HEK293 (cell line): Measurements from ENCODE around the gene NXT1.
A peak's percentile ranks its signal among the peaks of the same experiment; 100 is the strongest.

Experiments
- CTCF ChIA-PET: fragments of 350-600 bp; formaldehyde crosslinking; extraction: SDS; loops from one replicate; lab custom pipeline; 2021; ENCODE audit warnings: antibody characterized with exemption; lab: Yijun Ruan, JAX
- POLR2A ChIA-PET: fragments of 300-600 bp; formaldehyde crosslinking; extraction: SDS; loops from one replicate; lab custom pipeline; 2020; ENCODE audit warnings: antibody characterized with exemption, inconsistent platforms; lab: Yijun Ruan, JAX
- H3K27ac ChIP-seq: fragments of 200-500 bp; sonication (Bioruptor generic); 2 replicates; pipeline ENCODE4 v1.5.1; 2014; ENCODE audit warnings: low read depth, low read length, control low read depth, inconsistent platforms; ENCODE audit errors: extremely low read depth
- H3K36me3 ChIP-seq, 2 experiments: fragments of 200-500 bp in 1 of 2; sonication (Bioruptor generic) in 1 of 2; 1 replicate in 1 of 2; 2 replicates in 1 of 2; pipeline ENCODE4 v1.5.1; 2014 to 2017; ENCODE audit warnings: inconsistent platforms in 2 of 2, low read length in 2 of 2; ENCODE audit not compliant: control insufficient read depth in 2 of 2, insufficient read depth in 1 of 2
- H3K4me1 ChIP-seq: fragments of 200-500 bp; sonication (Bioruptor generic); 2 replicates; pipeline ENCODE4 v1.5.1; 2014; ENCODE audit warnings: mild to moderate bottlenecking, low read length, inconsistent platforms; ENCODE audit not compliant: control insufficient read depth, insufficient read depth
- H3K4me3 ChIP-seq: 2 replicates; pipeline ENCODE4 v1.5.1; 2011; ENCODE audit warnings: low read depth, mild to moderate bottlenecking, control low read depth, low read length, moderate library complexity
- H3K9me3 ChIP-seq: fragments of 200-500 bp; sonication (Bioruptor generic); 2 replicates; pipeline ENCODE4 v1.5.1; 2014; ENCODE audit warnings: low read depth, low read length, inconsistent platforms; ENCODE audit not compliant: control insufficient read depth, insufficient read depth
- GFI1B ChIP-seq: fragments of 450-650 bp; formaldehyde crosslinking; IDR thresholded peaks from 2 replicates; pipeline ENCODE4 v1.5.1; 2016; ENCODE audit warnings: missing biosample characterization, missing genetic modification characterization
- KLF8 ChIP-seq: fragments of 450-650 bp; formaldehyde crosslinking; IDR thresholded peaks from 2 replicates; pipeline ENCODE4 v1.5.1; 2016; ENCODE audit warnings: missing biosample characterization, missing genetic modification characterization
- KLF9 ChIP-seq: fragments of 450-650 bp; formaldehyde crosslinking; IDR thresholded peaks from 2 replicates; pipeline ENCODE4 v1.5.1; 2016; ENCODE audit warnings: missing biosample characterization, missing genetic modification characterization, low read depth
- MEIS1 ChIP-seq: sonication (generic); formaldehyde crosslinking; IDR thresholded peaks from 2 replicates; pipeline ENCODE4 v1.8.1; 2022; ENCODE audit warnings: missing genetic modification reagents, mild to moderate bottlenecking, borderline replicate concordance
- MYNN ChIP-seq: fragments of 450-650 bp; formaldehyde crosslinking; IDR thresholded peaks from 2 replicates; pipeline ENCODE4 v1.5.1; 2016; ENCODE audit warnings: missing biosample characterization, missing genetic modification characterization, borderline replicate concordance
- PBX3 ChIP-seq: sonication (generic); formaldehyde crosslinking; IDR thresholded peaks from 2 replicates; pipeline ENCODE4 v1.8.1; 2022; ENCODE audit warnings: mild to moderate bottlenecking, moderate library complexity, missing genetic modification reagents
- RBAK ChIP-seq: fragments of 450-650 bp; formaldehyde crosslinking; IDR thresholded peaks from 2 replicates; pipeline ENCODE4 v1.5.1; 2016; ENCODE audit warnings: missing biosample characterization, missing genetic modification characterization
- ZBTB17 ChIP-seq: fragments of 450-650 bp; formaldehyde crosslinking; IDR thresholded peaks from 2 replicates; pipeline ENCODE4 v1.5.1; 2016; ENCODE audit warnings: missing biosample characterization, missing genetic modification characterization
- ZFHX2 ChIP-seq: fragments of 450-650 bp; formaldehyde crosslinking; conservative IDR thresholded peaks from 2 replicates; pipeline ENCODE4 v1.5.1; 2016; ENCODE audit warnings: missing biosample characterization, missing genetic modification characterization
- ZFP3 ChIP-seq: fragments of 450-650 bp; formaldehyde crosslinking; IDR thresholded peaks from 2 replicates; pipeline ENCODE4 v1.5.1; 2016; ENCODE audit warnings: low read depth, missing biosample characterization, missing genetic modification characterization
- ZFP37 ChIP-seq: fragments of 450-650 bp; formaldehyde crosslinking; IDR thresholded peaks from 2 replicates; pipeline ENCODE4 v1.5.1; 2016; ENCODE audit warnings: missing biosample characterization, missing genetic modification characterization
- ZIC2 ChIP-seq: fragments of 450-650 bp; formaldehyde crosslinking; IDR thresholded peaks from 2 replicates; pipeline ENCODE4 v1.5.1; 2016; ENCODE audit warnings: missing biosample characterization, missing genetic modification characterization
- ZNF169 ChIP-seq: fragments of 450-650 bp; formaldehyde crosslinking; IDR thresholded peaks from 2 replicates; pipeline ENCODE4 v1.5.1; 2016; ENCODE audit warnings: missing biosample characterization, missing genetic modification characterization
- ZNF174 ChIP-seq: fragments of 450-650 bp; formaldehyde crosslinking; IDR thresholded peaks from 2 replicates; pipeline ENCODE4 v1.5.0; 2017; ENCODE audit warnings: missing biosample characterization, mild to moderate bottlenecking, missing genetic modification characterization
- ZNF175 ChIP-seq: fragments of 450-650 bp; formaldehyde crosslinking; IDR thresholded peaks from 2 replicates; pipeline ENCODE4 v1.5.1; 2016; ENCODE audit warnings: missing biosample characterization, missing genetic modification characterization
- ZNF18 ChIP-seq: fragments of 450-650 bp; formaldehyde crosslinking; IDR thresholded peaks from 2 replicates; pipeline ENCODE4 v1.5.1; 2016; ENCODE audit warnings: missing biosample characterization, missing genetic modification characterization
- ZNF184 ChIP-seq: fragments of 450-650 bp; IDR thresholded peaks from 2 replicates; pipeline ENCODE4 v1.5.1; 2018; ENCODE audit warnings: missing biosample characterization, mild to moderate bottlenecking, missing genetic modification characterization
- ZNF324 ChIP-seq: fragments of 450-650 bp; formaldehyde crosslinking; IDR thresholded peaks from 2 replicates; pipeline ENCODE4 v1.5.1; 2016; ENCODE audit warnings: missing biosample characterization, missing genetic modification characterization
- ZNF37A ChIP-seq: fragments of 450-650 bp; IDR thresholded peaks from 2 replicates; pipeline ENCODE4 v1.5.1; 2018; ENCODE audit warnings: missing biosample characterization, missing genetic modification characterization
- ZNF391 ChIP-seq: fragments of 450-650 bp; formaldehyde crosslinking; IDR thresholded peaks from 2 replicates; pipeline ENCODE4 v1.5.1; 2016; ENCODE audit warnings: low read depth, missing biosample characterization, missing genetic modification characterization, borderline replicate concordance
- ZNF416 ChIP-seq: fragments of 450-650 bp; formaldehyde crosslinking; IDR thresholded peaks from 2 replicates; pipeline ENCODE4 v1.5.1; 2016; ENCODE audit warnings: missing biosample characterization, missing genetic modification characterization
- ZNF473 ChIP-seq: fragments of 450-650 bp; formaldehyde crosslinking; IDR thresholded peaks from 2 replicates; pipeline ENCODE4 v1.5.1; 2017; ENCODE audit warnings: missing biosample characterization, missing genetic modification characterization
- ZNF521 ChIP-seq: fragments of 450-650 bp; formaldehyde crosslinking; IDR thresholded peaks from 2 replicates; pipeline ENCODE4 v1.5.1; 2017; ENCODE audit warnings: missing biosample characterization, mild to moderate bottlenecking, missing genetic modification characterization
- ZNF530 ChIP-seq: fragments of 450-650 bp; formaldehyde crosslinking; IDR thresholded peaks from 2 replicates; pipeline ENCODE4 v1.5.1; 2016; ENCODE audit warnings: low read depth, missing biosample characterization, missing genetic modification characterization
- ZNF623 ChIP-seq: fragments of 450-650 bp; formaldehyde crosslinking; IDR thresholded peaks from 2 replicates; pipeline ENCODE4 v1.5.1; 2016; ENCODE audit warnings: missing biosample characterization, missing genetic modification characterization
- ZNF777 ChIP-seq: fragments of 450-650 bp; formaldehyde crosslinking; IDR thresholded peaks from 2 replicates; pipeline ENCODE4 v1.5.1; 2017; ENCODE audit warnings: missing biosample characterization, missing genetic modification characterization, borderline replicate concordance
- TF ChIP-seq, protein P1 (sequence below): fragments of 450-650 bp; formaldehyde crosslinking; IDR thresholded peaks from 2 replicates; pipeline ENCODE4 v1.5.0; 2017; ENCODE audit warnings: missing biosample characterization, missing genetic modification characterization, borderline replicate concordance
- TF ChIP-seq, protein P2 (sequence below): fragments of 450-650 bp; formaldehyde crosslinking; IDR thresholded peaks from 2 replicates; pipeline ENCODE4 v1.5.1; 2017; ENCODE audit warnings: missing biosample characterization, missing genetic modification characterization

NXT1 gene

GRCh38 chr20:23349338-23350195 lies 1.0 kb upstream of the NXT1 start (continued):
- TF ChIP-seq ZFHX2 (tag by site-specific recombination) (peak; percentile 84), KLF9 (tag by site-specific recombination) (peak; percentile 87)

DNA sequence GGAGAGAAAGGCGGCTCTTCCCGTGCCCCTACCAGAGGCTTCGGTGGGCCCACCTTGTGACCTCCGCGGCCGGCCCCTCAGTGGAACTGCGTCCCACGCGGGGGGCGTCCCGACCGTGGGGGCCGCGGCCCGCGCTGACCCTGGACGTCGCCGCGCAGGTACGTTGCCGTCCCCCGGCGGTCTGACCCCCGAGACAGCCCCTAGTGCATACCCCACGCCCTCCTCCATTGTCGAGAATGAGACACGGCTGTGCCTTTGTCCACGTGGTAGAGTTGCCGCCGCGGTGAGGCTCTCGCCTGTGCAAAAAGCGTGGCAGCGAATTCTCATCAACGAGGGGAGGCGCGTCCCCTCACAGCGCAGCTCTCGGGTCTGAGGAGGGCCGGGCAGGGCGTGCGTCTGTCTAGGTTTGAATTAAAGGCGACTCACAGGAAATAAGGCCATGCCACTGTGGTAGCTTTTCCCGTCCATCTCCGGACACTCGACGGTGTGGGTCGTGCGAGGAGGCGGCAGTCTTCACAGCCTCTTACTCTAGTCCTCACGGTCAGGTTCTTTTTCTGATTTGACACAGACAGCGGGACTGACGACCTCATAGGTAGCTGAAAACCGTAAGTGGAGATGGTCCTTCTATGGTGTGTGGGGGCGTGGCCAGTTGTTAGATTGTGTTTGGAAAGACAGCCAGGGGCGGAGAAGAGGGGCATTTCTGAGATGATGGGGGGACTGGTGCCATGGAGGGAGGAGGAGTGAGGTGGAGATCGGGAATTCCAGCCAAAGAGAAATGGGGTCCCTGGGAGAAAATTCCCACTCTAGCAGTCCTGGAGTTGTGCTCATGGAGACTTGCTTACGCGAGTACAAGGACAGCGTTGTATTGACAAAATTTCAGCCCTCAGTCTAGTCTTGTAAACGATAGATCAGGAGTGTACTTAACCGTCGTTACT lies 580 bp downstream of the NXT1 start:
- peak overlapping the region; percentile 77 for H3K4me3 ChIP-seq
- ChIA-PET POLR2A (interaction anchor here (0.6 to 2.6 kb wide), 11 partner anchors 8 to 765 kb away, joined by 3 to 30 read pairs (median 5); partner anchors contain the start of genes GZF1 and NAPB), CTCF (interaction anchor here (0.7 to 1.2 kb wide), 4 partner anchors 10 to 608 kb away, joined by 3 to 5 read pairs (median 4); no protein-coding TSS in a partner anchor)
- 0 out of 2 replicates have a peak, but pooled peaks cover 2% of the 10 kb centered on the region for H3K4me1 ChIP-seq
- no peaks in the 10 kb centered on the region for H3K9me3 ChIP-seq
- H3K36me3 ChIP-seq, result peaks cover 0 to 34% of the 10 kb centered on the region in 2 experiments; a peak in 2 of 3 replicates
- peak overlapping the region; percentile 85 for H3K27ac ChIP-seq
- no peak for TF ChIP-seq ZNF184 (tag by site-specific recombination)
- no peak for TF ChIP-seq ZNF473 (tag by site-specific recombination)
- no peak for TF ChIP-seq KLF8 (tag by site-specific recombination)
- no peak for TF ChIP-seq MYNN (tag by site-specific recombination)
- no peak for TF ChIP-seq ZNF391 (tag by site-specific recombination)
- TF ChIP-seq ZBTB17, result 0 out of 2 replicates have a peak, but pooled peaks have one; percentile 21
- TF ChIP-seq ZNF324 (tag by site-specific recombination), result no peak
- no peak for TF ChIP-seq ZNF521 (tag by site-specific recombination)
- no peak for TF ChIP-seq GFI1B (tag by site-specific recombination)
- TF ChIP-seq PBX3 (CRISPR knock-in tag), result no peak; the same call in 1 of the 2 replicates
- TF ChIP-seq ZNF174 (tag by site-specific recombination), result no peak
- TF ChIP-seq ZNF530 (tag by site-specific recombination), result no peak
- TF ChIP-seq ZNF169, result no peak
- TF ChIP-seq ZNF623, result no peak
- TF ChIP-seq ZNF175 (tag by site-specific recombination), result no peak
- no peak for TF ChIP-seq MEIS1 (CRISPR knock-in tag)
- no peak for TF ChIP-seq ZFP3 (tag by site-specific recombination)
- no peak for TF ChIP-seq ZNF416
- no peak for TF ChIP-seq ZNF37A (tag by site-specific recombination)
- TF ChIP-seq, protein P1, sequence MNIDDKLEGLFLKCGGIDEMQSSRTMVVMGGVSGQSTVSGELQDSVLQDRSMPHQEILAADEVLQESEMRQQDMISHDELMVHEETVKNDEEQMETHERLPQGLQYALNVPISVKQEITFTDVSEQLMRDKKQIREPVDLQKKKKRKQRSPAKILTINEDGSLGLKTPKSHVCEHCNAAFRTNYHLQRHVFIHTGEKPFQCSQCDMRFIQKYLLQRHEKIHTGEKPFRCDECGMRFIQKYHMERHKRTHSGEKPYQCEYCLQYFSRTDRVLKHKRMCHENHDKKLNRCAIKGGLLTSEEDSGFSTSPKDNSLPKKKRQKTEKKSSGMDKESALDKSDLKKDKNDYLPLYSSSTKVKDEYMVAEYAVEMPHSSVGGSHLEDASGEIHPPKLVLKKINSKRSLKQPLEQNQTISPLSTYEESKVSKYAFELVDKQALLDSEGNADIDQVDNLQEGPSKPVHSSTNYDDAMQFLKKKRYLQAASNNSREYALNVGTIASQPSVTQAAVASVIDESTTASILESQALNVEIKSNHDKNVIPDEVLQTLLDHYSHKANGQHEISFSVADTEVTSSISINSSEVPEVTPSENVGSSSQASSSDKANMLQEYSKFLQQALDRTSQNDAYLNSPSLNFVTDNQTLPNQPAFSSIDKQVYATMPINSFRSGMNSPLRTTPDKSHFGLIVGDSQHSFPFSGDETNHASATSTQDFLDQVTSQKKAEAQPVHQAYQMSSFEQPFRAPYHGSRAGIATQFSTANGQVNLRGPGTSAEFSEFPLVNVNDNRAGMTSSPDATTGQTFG (tag by site-specific recombination), result no peak
- TF ChIP-seq RBAK (tag by site-specific recombination), result no peak
- TF ChIP-seq ZFP37 (tag by site-specific recombination), result no peak; the same call in 1 of the 2 replicates
- TF ChIP-seq ZNF777 (tag by site-specific recombination), result no peak
- TF ChIP-seq ZIC2 (tag by site-specific recombination), result no peak
- no peak for TF ChIP-seq ZNF18
- TF ChIP-seq, protein P2, sequence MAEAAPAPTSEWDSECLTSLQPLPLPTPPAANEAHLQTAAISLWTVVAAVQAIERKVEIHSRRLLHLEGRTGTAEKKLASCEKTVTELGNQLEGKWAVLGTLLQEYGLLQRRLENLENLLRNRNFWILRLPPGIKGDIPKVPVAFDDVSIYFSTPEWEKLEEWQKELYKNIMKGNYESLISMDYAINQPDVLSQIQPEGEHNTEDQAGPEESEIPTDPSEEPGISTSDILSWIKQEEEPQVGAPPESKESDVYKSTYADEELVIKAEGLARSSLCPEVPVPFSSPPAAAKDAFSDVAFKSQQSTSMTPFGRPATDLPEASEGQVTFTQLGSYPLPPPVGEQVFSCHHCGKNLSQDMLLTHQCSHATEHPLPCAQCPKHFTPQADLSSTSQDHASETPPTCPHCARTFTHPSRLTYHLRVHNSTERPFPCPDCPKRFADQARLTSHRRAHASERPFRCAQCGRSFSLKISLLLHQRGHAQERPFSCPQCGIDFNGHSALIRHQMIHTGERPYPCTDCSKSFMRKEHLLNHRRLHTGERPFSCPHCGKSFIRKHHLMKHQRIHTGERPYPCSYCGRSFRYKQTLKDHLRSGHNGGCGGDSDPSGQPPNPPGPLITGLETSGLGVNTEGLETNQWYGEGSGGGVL (tag by site-specific recombination), result no peak
